Central memory CD8-positive, alpha-beta T cell (primary cell): ENCODE measurements around the gene CPD.

Experiments
- ATAC-seq: fragments of 150-1000 bp; cut with Tn5 transposase; replicated peaks from 2 replicates; pipeline ENCODE4 v1.10.0; 2022; ENCODE audit warnings: mild to moderate bottlenecking, moderate FRiP score, moderate number of reproducible peaks; ENCODE audit not compliant: poor library complexity, severe bottlenecking; ENCODE audit errors: extremely low read depth
- DNase-seq, 2 donors: peaks; one replicate each; pipeline ENCODE4 v3.0.0; 2021; ENCODE audit warnings: low spot score in 2 of 2
- H3K27ac Mint-ChIP-seq: one replicate; pipeline ENCODE4 v1.8.0; 2022; ENCODE audit warnings: low read depth, mild to moderate bottlenecking, moderate library complexity, mixed read lengths
- H3K27me3 Mint-ChIP-seq: one replicate; pipeline ENCODE4 v1.8.0; 2022; ENCODE audit warnings: mixed read lengths
- H3K36me3 Mint-ChIP-seq: one replicate; pipeline ENCODE4 v1.8.0; 2022; ENCODE audit warnings: mild to moderate bottlenecking, moderate library complexity, mixed read lengths; ENCODE audit not compliant: insufficient read depth
- H3K4me1 Mint-ChIP-seq: one replicate; pipeline ENCODE4 v1.8.0; 2022; ENCODE audit warnings: mixed read lengths
- H3K4me3 Mint-ChIP-seq: one replicate; pipeline ENCODE4 v1.8.0; 2022; ENCODE audit warnings: mild to moderate bottlenecking, moderate library complexity, mixed read lengths
- H3K9me3 Mint-ChIP-seq: one replicate; pipeline ENCODE4 v1.8.0; 2022; ENCODE audit warnings: mixed read lengths

Gene CPD

DNA sequence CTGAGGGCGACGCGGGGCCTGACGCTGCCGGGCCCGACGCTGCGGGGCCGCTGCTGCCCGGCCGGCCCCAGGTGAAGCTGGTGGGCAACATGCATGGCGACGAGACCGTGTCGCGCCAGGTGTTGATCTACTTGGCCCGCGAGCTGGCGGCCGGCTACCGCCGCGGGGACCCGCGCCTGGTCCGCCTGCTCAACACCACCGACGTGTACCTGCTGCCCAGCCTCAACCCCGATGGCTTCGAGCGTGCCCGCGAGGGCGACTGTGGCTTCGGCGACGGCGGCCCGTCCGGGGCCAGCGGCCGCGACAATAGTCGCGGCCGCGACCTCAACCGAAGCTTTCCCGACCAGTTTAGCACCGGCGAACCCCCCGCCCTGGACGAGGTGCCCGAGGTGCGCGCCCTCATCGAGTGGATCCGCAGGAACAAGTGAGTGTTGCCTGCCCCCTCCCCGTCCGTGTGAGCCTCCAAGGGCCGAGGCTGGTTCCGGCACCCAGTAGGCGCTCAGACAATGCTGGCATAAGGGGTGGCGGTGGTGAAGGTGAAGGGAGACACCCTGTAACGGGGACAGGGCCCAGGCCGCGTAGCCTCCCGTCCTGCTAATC, 676 bp downstream of the CPD start:
- Mint-ChIP-seq H3K27me3 (no peaks in the 10 kb centered on the region), H3K9me3 (no peaks in the 10 kb centered on the region), H3K4me3 (peak overlapping the region; percentile 83), H3K27ac (peak overlapping the region; percentile 93), H3K4me1 (peaks cover 64% of the 10 kb centered on the region), H3K36me3 (peaks cover 17% of the 10 kb centered on the region)
- ATAC-seq (no peak), DNase-seq (no peak)

DNA sequence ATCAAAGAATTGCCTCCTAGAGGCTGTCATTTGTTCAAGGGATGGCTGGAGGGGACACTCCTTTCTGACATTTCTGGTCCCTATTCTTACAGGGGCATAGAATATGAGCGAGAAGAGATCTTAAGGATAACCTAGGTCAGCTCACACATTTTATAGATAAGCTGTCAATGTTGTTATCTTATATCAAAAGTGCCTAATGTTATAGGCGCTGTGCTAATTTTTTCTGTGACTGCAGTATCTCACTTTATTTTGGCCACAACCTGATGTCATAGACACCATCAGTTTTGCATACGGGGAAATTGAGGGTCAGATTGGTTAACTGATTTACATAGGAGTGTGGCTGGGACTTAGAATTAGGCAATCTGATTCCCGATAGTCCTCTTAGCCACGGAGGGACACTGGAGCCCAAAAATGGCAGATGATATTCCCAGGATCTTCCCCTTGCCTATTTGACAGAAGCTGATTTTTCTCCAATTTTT, 1.2 kb downstream of the CPD start:
- ATAC-seq (no peak), DNase-seq (no peak)
- Mint-ChIP-seq H3K4me1 (peaks cover 64% of the 10 kb centered on the region), H3K27ac (peak overlapping the region; percentile 53), H3K36me3 (peaks cover 18% of the 10 kb centered on the region), H3K27me3 (no peaks in the 10 kb centered on the region), H3K9me3 (no peaks in the 10 kb centered on the region), H3K4me3 (peak overlapping the region; percentile 83)

DNA sequence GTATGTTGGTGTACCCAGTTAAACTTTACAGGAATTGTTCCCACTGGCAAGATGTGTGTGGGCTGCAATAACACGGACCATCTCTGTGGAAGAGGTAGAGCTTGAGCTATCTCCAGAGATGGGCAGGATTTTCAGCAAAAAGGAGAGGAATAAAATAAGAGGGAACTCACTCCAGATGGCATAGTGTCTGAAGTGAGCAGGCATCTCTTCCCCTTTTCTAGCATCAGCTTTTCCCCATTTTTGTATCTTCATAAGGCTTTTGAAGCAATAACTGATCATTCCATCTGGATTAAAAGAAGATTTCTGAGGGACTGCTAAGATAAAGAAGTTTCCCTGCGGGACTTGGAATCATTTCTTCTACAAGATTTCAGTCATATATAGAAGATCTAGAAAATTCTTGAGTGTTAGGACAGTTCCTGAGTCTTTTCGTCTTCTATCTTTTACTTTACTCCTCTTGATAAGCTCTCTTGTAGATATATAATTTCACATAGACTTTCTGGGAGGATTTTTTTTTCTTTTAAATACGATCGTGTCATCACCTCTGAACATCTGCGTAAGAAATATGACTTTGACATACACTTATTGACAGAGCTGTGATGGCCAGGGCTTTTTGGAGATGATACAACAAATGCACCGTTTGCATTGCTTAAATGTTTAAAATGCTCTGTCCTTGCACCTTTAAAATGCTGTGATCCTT, 2.1 kb downstream of the CPD start:
- Mint-ChIP-seq H3K36me3 (peaks cover 22% of the 10 kb centered on the region), H3K4me1 (peaks cover 70% of the 10 kb centered on the region), H3K27me3 (no peaks in the 10 kb centered on the region), H3K9me3 (no peaks in the 10 kb centered on the region), H3K4me3 (peak overlapping the region; percentile 83), H3K27ac (no peak overlapping the region)
- ATAC-seq (no peak), DNase-seq (no peak)

DNA sequence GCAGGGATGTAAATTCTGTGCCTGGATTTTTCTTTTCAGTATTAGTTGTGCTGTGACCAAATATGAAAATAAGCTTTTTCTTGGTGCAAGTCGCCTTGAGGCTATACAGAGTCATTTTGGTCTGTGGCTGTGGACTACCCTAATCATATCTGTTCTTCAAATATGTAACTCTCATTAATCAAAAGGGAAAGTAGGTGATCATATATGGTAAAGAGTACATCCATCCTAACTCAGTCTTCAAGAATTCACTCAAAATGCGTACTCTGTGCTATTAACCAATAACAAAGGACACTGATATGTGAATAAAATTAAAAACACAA, 2.6 kb downstream of the CPD start:
- no peak for DNase-seq
- no peak for ATAC-seq
- no peak overlapping the region for H3K27ac Mint-ChIP-seq
- peaks cover 70% of the 10 kb centered on the region for H3K4me1 Mint-ChIP-seq
- H3K36me3 Mint-ChIP-seq, result peaks cover 25% of the 10 kb centered on the region
- H3K27me3 Mint-ChIP-seq, result no peaks in the 10 kb centered on the region
- H3K4me3 Mint-ChIP-seq, result peak overlapping the region; percentile 83
- H3K9me3 Mint-ChIP-seq, result no peaks in the 10 kb centered on the region

DNA sequence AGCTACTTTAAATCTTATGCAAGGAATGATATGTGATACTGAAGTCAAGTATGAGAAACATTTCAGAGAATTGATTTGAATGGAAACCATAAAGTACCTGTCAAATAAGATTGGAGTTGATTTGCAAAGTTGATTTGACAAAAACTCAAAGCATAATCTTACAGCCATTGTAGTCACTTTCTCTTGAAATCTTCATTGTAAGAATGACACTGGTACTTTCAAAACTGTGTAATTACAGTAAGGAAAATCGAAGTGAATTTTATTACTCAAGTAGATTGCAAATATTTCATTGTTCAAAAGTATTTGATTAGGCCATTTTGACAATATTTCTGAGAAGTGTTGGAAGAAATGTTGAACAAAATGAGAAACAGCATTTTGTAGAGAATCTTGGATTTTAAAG, 3.6 kb downstream of the CPD start:
- peaks cover 33% of the 10 kb centered on the region for H3K36me3 Mint-ChIP-seq
- ATAC-seq (no peak), DNase-seq (no peak)
- H3K4me3 Mint-ChIP-seq, result no peak overlapping the region
- H3K9me3 Mint-ChIP-seq, result no peaks in the 10 kb centered on the region
- peaks cover 60% of the 10 kb centered on the region for H3K4me1 Mint-ChIP-seq
- H3K27me3 Mint-ChIP-seq, result no peaks in the 10 kb centered on the region
- H3K27ac Mint-ChIP-seq, result no peak overlapping the region

DNA sequence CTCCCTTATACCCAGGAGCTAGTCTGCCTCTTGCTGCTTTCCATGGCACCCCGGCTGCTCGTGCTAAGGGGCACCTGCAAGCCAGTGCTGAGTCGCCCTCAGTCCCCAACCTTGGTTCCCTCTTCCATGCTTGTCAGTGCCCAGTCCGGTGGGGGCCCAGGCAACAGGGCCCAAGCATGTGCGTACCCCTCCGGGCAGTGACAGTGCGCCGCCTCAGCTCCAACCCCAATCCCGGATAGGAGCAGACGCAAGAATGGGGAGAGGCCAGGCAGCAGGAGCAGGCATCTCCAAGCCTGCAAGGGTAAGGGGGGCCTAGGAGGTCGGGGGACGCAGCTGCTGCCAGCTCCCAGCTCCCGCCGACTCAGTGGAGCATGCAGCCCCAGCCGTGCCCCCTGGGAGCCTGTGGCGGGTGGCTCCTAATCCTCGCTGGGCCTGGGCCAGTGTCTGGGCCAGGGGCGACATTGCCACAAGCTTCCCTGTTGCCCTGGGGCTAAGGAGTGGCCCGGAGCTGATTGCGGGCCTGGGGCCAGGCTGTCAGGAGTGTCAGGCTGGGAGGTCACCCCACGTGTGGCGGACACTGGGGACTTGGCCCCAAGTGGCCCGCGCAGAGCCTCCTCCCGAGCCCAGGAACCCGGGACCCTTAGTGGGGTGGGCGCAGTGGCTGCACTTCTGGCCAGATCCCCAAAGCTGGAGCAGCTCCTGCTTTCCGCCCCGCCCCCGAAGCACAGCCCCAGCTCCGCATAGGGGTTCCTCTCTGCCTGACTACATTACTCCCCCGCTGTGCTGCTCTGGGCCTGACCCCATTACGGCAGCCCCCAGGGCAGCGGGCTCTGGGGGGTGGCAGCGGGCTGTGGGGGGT, 9.8 kb downstream of the CPD start:
- no peaks in the 10 kb centered on the region for H3K27me3 Mint-ChIP-seq
- H3K4me1 Mint-ChIP-seq, result peaks cover 20% of the 10 kb centered on the region
- no peak overlapping the region for H3K27ac Mint-ChIP-seq
- no peaks in the 10 kb centered on the region for H3K9me3 Mint-ChIP-seq
- H3K4me3 Mint-ChIP-seq, result no peak overlapping the region
- H3K36me3 Mint-ChIP-seq, result peaks cover 32% of the 10 kb centered on the region
- DNase-seq (no peak), ATAC-seq (no peak)

DNA sequence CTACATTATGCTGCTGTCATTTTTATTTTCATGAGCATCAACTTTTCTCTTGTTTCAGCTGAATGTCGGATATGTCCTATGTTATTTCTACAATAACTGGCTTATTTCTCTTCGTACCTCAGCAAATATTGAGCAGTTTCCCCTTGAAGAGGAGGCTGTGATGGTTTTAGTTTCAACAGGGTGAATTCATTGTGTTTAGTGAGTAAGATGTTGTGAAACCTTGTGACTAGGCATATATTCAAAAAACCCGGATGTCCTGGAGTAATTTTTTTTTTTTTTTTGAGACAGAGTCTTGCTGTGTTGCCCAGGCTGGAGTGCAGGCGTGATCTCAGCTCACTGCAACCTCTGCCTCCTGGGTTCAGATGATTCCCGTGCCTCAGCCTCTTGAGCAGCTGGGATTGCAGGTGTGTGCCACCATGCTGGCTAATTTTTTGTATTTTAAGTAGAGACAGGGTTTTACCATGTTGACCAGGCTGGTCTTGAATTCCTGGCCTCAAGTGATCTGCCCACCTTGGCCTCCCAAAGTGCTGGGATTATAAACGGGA, 11.1 kb downstream of the CPD start:
- no peak overlapping the region for H3K4me3 Mint-ChIP-seq
- ATAC-seq, result no peak
- H3K4me1 Mint-ChIP-seq, result peaks cover 23% of the 10 kb centered on the region
- peaks cover 31% of the 10 kb centered on the region for H3K36me3 Mint-ChIP-seq
- H3K27ac Mint-ChIP-seq, result no peak overlapping the region
- DNase-seq, result no peak
- H3K9me3 Mint-ChIP-seq, result no peaks in the 10 kb centered on the region
- H3K27me3 Mint-ChIP-seq, result no peaks in the 10 kb centered on the region

DNA sequence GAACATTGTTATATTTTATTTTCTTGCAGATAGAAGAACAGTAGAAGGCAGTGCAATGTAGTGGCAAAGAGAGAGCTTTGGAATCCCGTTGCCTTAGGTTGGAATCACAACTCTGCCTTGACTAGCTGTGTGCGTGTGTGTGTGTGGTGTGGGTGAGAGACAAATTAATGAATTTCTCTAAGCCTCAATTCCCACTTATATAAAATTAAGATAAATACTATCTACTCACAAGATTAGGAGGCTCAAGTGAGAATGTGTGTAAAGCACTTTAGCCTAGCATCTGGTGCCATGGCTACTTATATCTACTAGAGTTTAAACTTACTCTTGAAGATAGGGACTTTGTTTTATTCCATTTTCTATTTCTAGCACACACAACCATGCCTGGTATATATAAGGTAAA, 12.8 kb downstream of the CPD start:
- DNase-seq (no peak), ATAC-seq (no peak)
- no peaks in the 10 kb centered on the region for H3K9me3 Mint-ChIP-seq
- H3K4me1 Mint-ChIP-seq, result peaks cover 26% of the 10 kb centered on the region
- H3K27me3 Mint-ChIP-seq, result no peaks in the 10 kb centered on the region
- no peak overlapping the region for H3K27ac Mint-ChIP-seq
- H3K36me3 Mint-ChIP-seq, result peaks cover 21% of the 10 kb centered on the region
- no peak overlapping the region for H3K4me3 Mint-ChIP-seq

DNA sequence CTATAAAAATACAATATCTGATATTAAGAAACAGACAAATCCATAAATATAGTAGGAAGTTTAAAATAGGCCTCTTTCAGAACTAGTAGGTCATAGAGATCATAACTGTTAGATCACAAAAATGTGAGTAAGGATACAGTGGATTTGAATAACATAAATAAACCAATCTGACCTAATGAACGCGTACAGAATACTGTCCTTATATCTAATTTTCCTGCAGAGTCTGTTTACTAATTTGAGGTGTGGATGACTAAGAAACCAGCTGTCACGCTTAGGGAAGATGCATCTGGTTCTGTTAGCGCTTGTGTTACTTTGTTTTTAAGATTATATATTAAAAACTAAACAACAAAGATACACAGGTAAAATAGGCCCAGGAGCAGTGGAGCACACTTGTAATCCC, 14.8 kb downstream of the CPD start:
- DNase-seq (no peak), ATAC-seq (no peak)
- no peaks in the 10 kb centered on the region for H3K9me3 Mint-ChIP-seq
- no peak overlapping the region for H3K4me3 Mint-ChIP-seq
- peaks cover 13% of the 10 kb centered on the region for H3K36me3 Mint-ChIP-seq
- peaks cover 35% of the 10 kb centered on the region for H3K4me1 Mint-ChIP-seq
- no peaks in the 10 kb centered on the region for H3K27me3 Mint-ChIP-seq
- no peak overlapping the region for H3K27ac Mint-ChIP-seq

DNA sequence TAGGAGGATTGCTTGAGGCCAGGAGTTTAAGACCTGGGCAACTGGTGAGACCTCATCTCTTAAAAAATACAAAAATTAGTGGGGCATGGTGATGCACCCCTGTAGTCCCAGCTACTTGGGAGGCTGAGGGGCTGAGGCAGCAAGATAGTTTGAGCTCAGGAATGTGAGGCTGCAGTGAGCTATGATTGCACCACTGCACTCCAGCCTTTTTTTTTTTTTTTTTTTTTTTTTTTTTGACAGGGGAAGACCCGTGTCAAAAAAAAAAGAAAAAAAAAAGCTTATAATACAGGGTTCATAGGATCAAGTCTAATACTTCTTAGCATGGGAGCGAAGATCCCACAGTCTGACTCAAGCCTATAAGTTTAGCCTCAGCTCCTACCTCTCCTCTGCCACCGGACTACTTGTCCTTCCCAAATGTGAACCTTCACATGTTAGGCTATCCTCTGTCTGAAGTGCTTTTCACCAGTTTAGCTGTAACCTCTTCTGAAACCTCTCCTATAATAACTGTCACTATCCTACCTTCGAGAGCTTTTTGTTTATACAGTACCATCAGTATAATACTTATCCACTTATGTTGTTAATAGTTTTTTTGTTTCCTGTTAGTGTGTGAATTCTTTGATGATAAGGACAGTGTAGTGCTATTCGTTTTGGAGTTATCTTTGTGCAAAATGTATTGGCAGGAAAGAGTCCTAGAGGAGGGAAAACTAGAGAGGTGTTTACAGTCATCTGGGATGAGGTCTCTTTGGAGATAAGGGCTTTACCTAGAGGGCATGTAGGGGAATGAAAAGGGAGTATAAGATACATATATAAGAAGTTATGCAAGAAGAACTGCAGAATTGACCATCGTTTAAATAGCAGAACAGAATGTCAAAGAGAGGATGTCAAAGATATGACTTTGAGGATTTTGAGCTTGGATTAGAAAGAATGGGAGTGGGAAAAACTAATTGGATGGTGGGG, 15.5 kb downstream of the CPD start:
- Mint-ChIP-seq H3K9me3 (no peaks in the 10 kb centered on the region), H3K36me3 (peaks cover 13% of the 10 kb centered on the region), H3K4me1 (peaks cover 35% of the 10 kb centered on the region), H3K27me3 (no peaks in the 10 kb centered on the region), H3K4me3 (no peak overlapping the region), H3K27ac (no peak overlapping the region)
- no peak for ATAC-seq
- no peak for DNase-seq

DNA sequence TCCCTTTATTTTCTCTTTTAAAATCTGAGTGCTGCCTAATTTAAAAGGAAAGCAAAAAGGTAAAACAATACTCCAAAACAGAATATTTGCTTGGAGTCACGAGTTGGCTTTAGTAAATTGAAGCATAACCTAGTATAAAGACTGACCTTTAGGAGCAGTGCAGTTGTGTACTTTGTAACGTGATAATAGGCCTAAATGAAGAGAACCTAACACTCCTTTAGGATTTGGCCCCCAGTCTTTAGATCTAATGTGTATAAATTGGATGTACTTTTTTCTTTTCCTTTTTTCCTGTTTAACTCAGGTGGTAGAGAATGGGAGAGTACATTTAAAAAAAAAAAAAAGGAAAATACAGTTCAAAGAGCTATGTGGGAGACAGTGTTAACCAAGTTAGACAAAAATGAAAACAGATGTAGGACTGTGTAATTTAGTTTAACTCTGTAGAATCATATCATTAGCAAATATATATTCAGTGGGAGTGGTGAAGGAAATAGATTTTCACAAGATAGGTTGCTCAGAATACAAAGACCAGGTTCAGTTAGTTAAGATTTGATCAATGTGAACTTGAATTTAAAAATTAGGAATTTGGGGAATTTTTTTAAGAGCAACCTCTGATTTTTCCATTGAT, 16.8 kb downstream of the CPD start:
- H3K9me3 Mint-ChIP-seq, result no peaks in the 10 kb centered on the region
- H3K4me1 Mint-ChIP-seq, result peaks cover 40% of the 10 kb centered on the region
- H3K4me3 Mint-ChIP-seq, result no peak overlapping the region
- H3K36me3 Mint-ChIP-seq, result peaks cover 10% of the 10 kb centered on the region
- no peak overlapping the region for H3K27ac Mint-ChIP-seq
- no peak for DNase-seq
- no peaks in the 10 kb centered on the region for H3K27me3 Mint-ChIP-seq
- ATAC-seq, result no peak
